Hepatocyte (in vitro differentiated cells): ENCODE data around the gene SRPK2. TPM values are rescaled to one million over a fixed set of nuclear protein-coding genes. Genes with fewer than 3 reads are reported as not detected.

Experiments
- DNase-seq: peaks from one replicate; pipeline ENCODE4 v3.0.0-alpha.2; 2016; ENCODE audit warnings: low spot score
- H2AFZ ChIP-seq: fragments of 200-600 bp; sonication (generic); 2 replicates; pipeline ENCODE4 v1.6.0; 2016; ENCODE audit warnings: antibody characterized with exemption, mild to moderate bottlenecking
- H3K27ac ChIP-seq: fragments of 200-600 bp; sonication (generic); 2 replicates; pipeline ENCODE4 v1.5.1; 2016; ENCODE audit warnings: mild to moderate bottlenecking
- H3K27me3 ChIP-seq: fragments of 200-600 bp; sonication (generic); 2 replicates; pipeline ENCODE4 v1.6.1; 2016
- H3K36me3 ChIP-seq: fragments of 200-600 bp; sonication (generic); replicated peaks from 2 replicates; pipeline ENCODE4 v1.5.1; 2016; ENCODE audit warnings: low read depth; ENCODE audit not compliant: insufficient read depth
- H3K4me1 ChIP-seq: fragments of 200-600 bp; sonication (generic); 2 replicates; pipeline ENCODE4 v1.5.1; 2016; ENCODE audit warnings: mild to moderate bottlenecking, moderate library complexity; ENCODE audit not compliant: insufficient read depth
- H3K4me2 ChIP-seq: fragments of 200-600 bp; sonication (generic); 2 replicates; pipeline ENCODE4 v1.6.0; 2016
- H3K4me3 ChIP-seq: fragments of 200-600 bp; sonication (generic); 2 replicates; pipeline ENCODE4 v1.5.1; 2016; ENCODE audit warnings: mild to moderate bottlenecking
- H3K79me2 ChIP-seq: fragments of 200-600 bp; sonication (generic); 2 replicates; pipeline ENCODE4 v1.6.0; 2017; ENCODE audit warnings: mild to moderate bottlenecking
- H3K9me2 ChIP-seq: fragments of 200-600 bp; sonication (generic); replicated peaks from 2 replicates; pipeline ENCODE4 v1.6.0; 2017; ENCODE audit warnings: mild to moderate bottlenecking; ENCODE audit not compliant: insufficient read depth
- H3K9me3 ChIP-seq: fragments of 200-600 bp; sonication (generic); 2 replicates; pipeline ENCODE4 v1.5.1; 2016; ENCODE audit warnings: low read depth, mild to moderate bottlenecking
- H4K20me1 ChIP-seq: fragments of 200-600 bp; sonication (generic); 2 replicates; pipeline ENCODE4 v1.6.0; 2016; ENCODE audit warnings: mild to moderate bottlenecking; ENCODE audit not compliant: insufficient read depth, poor library complexity, severe bottlenecking
- EZH2 ChIP-seq: fragments of 200-600 bp; sonication (generic); IDR thresholded peaks from 2 replicates; pipeline ENCODE4 v1.6.1; 2016; ENCODE audit warnings: antibody characterized with exemption, mild to moderate bottlenecking, borderline replicate concordance
- EZH2phosphoT487 ChIP-seq: fragments of 200-600 bp; sonication (generic); IDR thresholded peaks from one replicate; pipeline ENCODE4 v1.6.1; 2018; ENCODE audit warnings: antibody characterized with exemption, mild to moderate bottlenecking, low read depth, moderate library complexity; ENCODE audit not compliant: unreplicated experiment, severe bottlenecking
- WGBS: methylation state at CpG from one replicate; pipeline ENCODE4 v1.1.6; 2016; ENCODE audit warnings: low lambda C conversion rate; ENCODE audit errors: missing lambda C conversion rate; 5-methylcytosine and 5-hydroxymethylcytosine counted together
- polyA plus RNA-seq: library from polyadenylated mRNA; unstranded; fragments of >200 nt; fragmentation: Nextera tagmentation; extraction: Ambion mirVana; gene quantifications from 2 replicates; pipeline ENCODE4 v1.2.1, GENCODE V29; 2016
- total RNA-seq: library from RNA; depleted of rRNA; stranded (reverse); fragments of >200 nt; gene quantifications from 2 replicates; pipeline ENCODE4 v1.2.3, GENCODE V29; 2014
- TF ChIP-seq, protein P1 (sequence below): fragments of 200-600 bp; sonication (generic); IDR thresholded peaks from 2 replicates; pipeline ENCODE4 v1.5.1; 2016; ENCODE audit warnings: antibody characterized with exemption, mild to moderate bottlenecking; ENCODE audit not compliant: poor library complexity

The SRPK2 gene
- total and polyA plus RNA-seq, 2 experiments from 2014 or later, result 41.4 to 46.1 TPM

DNA sequence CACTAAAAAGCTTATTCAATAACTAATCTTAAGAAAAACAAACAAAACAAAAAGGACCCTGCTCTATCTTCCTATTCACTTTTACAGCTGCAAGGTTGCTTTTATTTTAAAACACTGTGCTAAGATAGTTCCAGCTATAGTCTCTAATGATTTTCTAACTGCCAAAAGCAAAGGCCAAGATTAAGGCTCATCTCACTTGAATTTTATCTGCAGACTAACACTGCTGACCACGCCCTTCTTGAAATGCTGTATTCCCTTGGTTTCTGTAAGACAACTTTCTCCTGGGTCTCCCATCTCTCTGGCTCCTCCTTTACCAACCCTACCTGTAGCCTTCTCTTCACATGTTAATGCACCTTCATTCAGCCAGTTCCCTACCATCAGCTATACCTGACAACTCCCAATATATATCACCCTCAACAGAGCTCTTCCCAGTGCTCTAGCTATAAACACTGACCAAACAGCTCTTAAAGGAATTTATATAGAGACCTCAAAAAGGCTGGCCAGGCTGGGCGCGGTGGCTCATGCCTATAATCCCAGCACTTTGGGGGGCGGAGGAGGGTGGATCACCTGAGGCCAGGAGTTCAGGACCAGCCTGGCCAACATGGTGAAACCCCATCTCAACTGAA is 11.7 kb downstream of the SRPK2 start:
- WGBS, result 60% methylated on average over 4 of the region's 4 CpGs
- H3K9me3 ChIP-seq, result no peaks in the 10 kb centered on the region
- no peak overlapping the region for H3K4me3 ChIP-seq
- H4K20me1 ChIP-seq, result peaks cover 20% of the 10 kb centered on the region
- no peak overlapping the region for H2AFZ ChIP-seq
- peaks cover 96% of the 10 kb centered on the region for H3K79me2 ChIP-seq
- no peaks in the 10 kb centered on the region for H3K27me3 ChIP-seq
- no peaks in the 10 kb centered on the region for H3K4me1 ChIP-seq
- DNase-seq, result no peak
- no peak overlapping the region for H3K27ac ChIP-seq
- H3K4me2 ChIP-seq, result no peak overlapping the region
- TF ChIP-seq, protein P1, sequence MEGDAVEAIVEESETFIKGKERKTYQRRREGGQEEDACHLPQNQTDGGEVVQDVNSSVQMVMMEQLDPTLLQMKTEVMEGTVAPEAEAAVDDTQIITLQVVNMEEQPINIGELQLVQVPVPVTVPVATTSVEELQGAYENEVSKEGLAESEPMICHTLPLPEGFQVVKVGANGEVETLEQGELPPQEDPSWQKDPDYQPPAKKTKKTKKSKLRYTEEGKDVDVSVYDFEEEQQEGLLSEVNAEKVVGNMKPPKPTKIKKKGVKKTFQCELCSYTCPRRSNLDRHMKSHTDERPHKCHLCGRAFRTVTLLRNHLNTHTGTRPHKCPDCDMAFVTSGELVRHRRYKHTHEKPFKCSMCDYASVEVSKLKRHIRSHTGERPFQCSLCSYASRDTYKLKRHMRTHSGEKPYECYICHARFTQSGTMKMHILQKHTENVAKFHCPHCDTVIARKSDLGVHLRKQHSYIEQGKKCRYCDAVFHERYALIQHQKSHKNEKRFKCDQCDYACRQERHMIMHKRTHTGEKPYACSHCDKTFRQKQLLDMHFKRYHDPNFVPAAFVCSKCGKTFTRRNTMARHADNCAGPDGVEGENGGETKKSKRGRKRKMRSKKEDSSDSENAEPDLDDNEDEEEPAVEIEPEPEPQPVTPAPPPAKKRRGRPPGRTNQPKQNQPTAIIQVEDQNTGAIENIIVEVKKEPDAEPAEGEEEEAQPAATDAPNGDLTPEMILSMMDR, result no peak
- TF ChIP-seq EZH2phosphoT487 (no peak), EZH2 (no peak)
- no peaks in the 10 kb centered on the region for H3K9me2 ChIP-seq
- H3K36me3 ChIP-seq, result no peaks in the 10 kb centered on the region

DNA sequence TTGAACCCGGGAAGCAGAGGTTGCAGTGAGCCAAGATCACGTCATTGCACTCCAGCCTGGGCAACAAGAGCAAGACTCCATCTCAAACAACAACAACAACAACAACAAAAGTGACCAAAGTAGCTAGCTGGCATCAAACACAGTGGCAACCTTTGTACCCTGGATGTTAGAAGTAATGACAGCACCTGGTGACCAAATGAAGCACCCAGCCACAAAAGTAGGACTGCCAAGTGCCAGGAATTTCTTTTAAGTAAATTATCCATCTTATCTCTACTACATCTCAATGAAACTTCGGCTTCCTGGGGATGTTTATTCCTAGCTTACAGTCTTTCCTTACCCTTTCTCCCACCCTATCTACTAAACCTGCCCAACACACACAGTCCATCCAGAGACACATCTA is 18.8 kb downstream of the SRPK2 start:
- Histone ChIP-seq H4K20me1 (peaks cover 19% of the 10 kb centered on the region), H3K27me3 (no peaks in the 10 kb centered on the region), H3K27ac (no peak overlapping the region), H3K4me1 (no peaks in the 10 kb centered on the region), H2AFZ (no peak overlapping the region), H3K36me3 (no peaks in the 10 kb centered on the region), H3K9me3 (no peaks in the 10 kb centered on the region), H3K9me2 (no peaks in the 10 kb centered on the region), H3K79me2 (peaks cover 92% of the 10 kb centered on the region), H3K4me3 (no peak overlapping the region), H3K4me2 (no peak overlapping the region)
- TF ChIP-seq EZH2phosphoT487, result no peak
- TF ChIP-seq, protein P1, result no peak
- no peak for TF ChIP-seq EZH2
- no peak for DNase-seq
- 50% methylated on average over 2 of the region's 3 CpGs for WGBS

DNA sequence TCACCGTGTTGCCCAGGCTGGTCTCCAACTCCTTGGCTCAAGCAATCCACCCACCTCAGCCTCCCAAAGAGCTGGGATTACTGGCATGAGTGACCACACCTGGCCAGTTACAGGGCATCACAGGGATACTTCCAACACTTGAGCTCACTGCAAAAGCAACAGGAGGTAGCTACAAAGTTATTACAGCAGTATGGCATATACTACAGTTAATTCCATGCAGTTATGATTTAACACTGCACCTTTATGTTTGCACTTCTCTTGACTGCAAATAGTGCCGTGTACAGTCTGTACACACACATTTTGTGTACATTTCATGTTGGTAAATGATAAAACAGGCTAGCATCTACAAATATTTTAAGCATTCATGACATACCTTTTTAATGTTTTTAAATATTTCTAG is 21.3 kb downstream of the SRPK2 start:
- Histone ChIP-seq H3K4me3 (no peak overlapping the region), H3K4me2 (no peak overlapping the region), H3K4me1 (no peaks in the 10 kb centered on the region), H3K9me3 (no peaks in the 10 kb centered on the region), H4K20me1 (peaks cover 17% of the 10 kb centered on the region), H3K36me3 (no peaks in the 10 kb centered on the region), H3K27me3 (no peaks in the 10 kb centered on the region), H3K79me2 (peaks cover 90% of the 10 kb centered on the region), H3K27ac (no peak overlapping the region), H3K9me2 (no peaks in the 10 kb centered on the region), H2AFZ (no peak overlapping the region)
- 66% methylated on average over 2 of the region's 2 CpGs for WGBS
- DNase-seq, result no peak
- no peak for TF ChIP-seq EZH2phosphoT487
- TF ChIP-seq, protein P1, result no peak
